DMS79 treated with DMSO at 0.1 percent for 48 hours (cell line): ENCODE data around the gene GPR143.

Experiments used
- DNase-seq: peaks from one replicate; lab custom pipeline; 2025; lab: John Stamatoyannopoulos, UW

The GPR143 gene

GRCh38 chrX:9708086-9708485 lies 57.6 kb downstream of the GPR143 start:
- DNase-seq: no peak

- DNase-seq: no peak
These were observed 58.2 kb downstream of the GPR143 start for GRCh38 chrX:9707306-9708033.

DNA sequence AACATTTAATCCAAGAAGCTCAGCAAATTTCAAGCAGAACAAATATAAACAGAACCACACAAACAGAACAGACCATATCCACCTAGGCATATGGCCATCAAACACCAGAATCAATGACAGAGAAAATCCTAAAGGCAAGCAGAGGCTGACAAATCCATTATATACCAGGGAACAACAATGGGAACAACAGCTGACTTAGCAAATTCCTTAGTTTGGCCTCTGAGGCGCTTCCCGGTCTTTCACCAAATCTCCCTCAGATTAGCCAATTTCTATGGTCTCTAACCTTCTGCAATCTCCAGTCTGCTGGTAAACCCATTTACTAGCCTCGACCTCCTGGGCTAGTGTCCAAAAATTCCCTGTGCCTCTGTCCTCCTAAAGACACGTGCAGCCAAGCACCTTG lies 59.2 kb downstream of the GPR143 start:
- DNase-seq: no peak

DNA sequence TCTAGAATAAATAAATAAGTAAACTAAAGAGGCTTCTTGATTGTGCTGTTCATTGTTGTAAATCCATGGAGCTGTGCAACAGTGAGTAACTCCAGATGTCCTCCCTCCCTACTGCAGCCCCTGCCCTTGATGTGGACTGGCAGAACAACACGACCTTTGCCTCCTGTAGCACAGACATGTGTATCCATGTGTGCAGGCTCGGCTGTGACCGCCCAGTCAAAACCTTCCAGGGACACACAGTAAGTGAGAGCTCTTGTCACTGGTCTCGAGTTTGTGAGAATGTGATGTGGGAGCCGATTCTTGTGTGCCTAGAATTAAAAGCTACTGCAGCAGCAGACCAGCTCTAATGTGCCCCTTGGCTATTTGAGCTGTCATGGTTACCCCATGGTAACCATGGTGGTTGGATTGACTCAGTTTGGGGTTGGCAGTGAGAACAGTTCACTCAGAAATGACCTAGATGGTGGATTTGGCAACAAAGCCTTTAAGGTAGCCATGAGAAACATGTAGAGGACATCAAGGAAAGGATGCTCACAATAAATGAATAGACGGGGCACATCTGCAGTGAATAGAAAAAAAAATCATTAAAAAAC lies 60.7 kb downstream of the GPR143 start:
- DNase-seq: no peak

- DNase-seq: no peak
These were observed 62.2 kb downstream of the GPR143 start for GRCh38 chrX:9703406-9703805.

DNA sequence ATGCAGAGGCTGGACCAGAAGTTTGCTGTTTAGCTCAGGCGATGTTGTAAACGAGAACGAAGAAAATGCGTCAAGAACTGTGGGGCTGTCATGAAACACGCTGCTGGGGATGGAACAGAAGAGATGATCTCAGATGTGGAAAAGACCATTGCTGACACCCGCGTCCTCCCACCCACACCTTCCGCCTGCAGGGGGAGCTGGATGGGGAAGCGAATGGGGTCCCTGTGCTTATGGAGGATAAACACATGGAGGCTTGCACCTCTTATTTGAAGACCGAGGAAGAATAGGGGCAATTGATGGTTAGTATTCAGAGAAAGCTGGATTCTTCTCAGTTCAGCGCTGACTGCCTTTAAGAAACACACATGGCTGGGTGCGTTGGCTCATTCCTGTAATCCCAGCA lies 63.9 kb downstream of the GPR143 start:
- DNase-seq: no peak

- no peak for DNase-seq
These were observed 65.1 kb downstream of the GPR143 start for GRCh38 chrX:9700555-9700954.

DNA sequence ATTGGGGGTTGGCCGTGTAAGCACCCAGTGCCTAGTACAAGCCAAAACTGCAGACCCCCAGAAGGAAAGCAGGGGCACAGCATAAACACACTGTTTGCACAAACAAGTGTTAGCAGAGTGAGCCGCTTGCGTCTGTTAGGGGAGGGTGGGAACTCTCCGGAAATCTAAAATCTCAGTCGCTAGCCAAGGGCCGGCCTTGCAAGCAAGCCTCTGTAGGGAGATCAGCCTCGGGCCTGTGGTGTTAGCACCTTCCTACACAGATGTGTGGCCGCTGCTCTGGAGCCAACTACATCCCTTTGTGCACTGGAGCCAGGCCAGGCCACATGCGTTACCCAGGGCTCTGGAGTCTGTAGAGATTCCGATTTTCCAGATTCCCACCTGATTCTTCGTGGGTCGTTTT lies 67.1 kb downstream of the GPR143 start:
- no peak for DNase-seq

DNA sequence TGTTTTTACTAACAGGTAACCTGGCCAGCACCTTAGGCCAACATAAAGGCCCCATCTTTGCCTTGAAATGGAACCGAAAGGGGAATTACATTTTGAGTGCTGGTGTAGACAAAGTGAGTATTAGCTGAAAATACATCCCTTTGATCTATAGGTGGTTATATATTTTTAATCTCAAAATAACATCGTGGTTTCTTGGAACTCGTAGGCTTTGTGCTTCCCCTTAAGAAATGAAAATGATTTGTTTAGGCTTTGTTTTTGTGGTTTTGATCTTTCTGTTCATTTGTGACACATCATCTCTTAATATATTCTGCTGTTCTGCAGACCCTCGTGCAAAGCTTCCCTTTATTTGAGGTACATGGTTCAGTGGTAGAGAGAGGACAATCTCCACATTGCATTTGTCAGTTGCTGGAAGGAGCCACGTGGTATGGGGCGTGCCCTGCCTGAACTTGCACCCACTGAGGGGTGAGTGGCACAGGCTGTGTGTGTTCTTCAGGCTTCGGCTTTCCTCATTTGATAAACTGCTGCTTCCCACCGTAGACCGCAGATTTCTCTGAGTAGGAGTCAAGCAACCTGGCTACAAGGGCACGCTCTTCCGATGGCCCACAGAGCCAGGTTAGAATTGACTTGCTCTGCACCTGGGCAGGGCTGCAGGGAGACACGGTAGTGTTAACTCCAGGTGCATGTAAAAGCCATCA lies 72.2 kb downstream of the GPR143 start:
- no peak for DNase-seq

DNA sequence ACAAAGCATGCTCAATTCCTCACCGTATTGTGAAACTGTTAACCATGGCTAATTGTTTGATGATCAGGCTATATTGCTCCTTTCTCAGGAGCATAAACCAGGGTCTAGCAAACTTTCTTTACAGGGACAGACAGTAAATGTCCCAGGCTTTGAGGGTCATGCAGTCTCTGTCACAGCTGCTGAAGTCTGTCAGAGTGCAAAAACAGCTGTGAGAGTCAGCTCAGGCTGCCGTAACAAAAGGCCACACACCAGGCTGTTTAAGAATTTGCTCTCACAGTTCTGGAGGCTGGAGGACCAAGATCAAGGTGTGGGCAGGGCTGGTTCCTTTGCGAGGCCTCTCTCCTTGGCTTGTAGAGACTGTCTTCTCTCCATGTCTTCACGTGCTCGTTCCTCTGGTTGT lies 75.6 kb downstream of the GPR143 start:
- no peak for DNase-seq

DNA sequence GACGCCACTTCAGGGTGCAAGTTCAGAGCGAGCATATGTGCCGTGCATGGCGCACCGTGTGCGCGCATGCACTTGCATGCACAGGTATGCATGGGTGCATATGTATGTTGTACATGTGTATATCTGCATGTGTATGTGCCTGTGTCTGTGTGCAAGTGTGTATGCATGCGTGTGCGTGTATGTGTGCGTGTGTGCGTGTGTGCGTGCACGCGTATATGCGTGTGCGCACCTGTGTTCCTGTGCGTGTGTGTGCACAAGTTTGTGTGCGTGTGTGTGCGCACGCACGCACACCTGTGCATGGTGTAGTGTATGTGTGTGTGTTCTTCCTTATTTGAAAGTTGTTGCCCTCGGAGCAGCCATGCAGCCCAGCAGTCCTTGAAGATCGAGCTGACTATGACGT lies 76.8 kb downstream of the GPR143 start:
- DNase-seq: no peak

- no peak for DNase-seq
These were observed 77.7 kb downstream of the GPR143 start for GRCh38 chrX:9687899-9688298.

DNA sequence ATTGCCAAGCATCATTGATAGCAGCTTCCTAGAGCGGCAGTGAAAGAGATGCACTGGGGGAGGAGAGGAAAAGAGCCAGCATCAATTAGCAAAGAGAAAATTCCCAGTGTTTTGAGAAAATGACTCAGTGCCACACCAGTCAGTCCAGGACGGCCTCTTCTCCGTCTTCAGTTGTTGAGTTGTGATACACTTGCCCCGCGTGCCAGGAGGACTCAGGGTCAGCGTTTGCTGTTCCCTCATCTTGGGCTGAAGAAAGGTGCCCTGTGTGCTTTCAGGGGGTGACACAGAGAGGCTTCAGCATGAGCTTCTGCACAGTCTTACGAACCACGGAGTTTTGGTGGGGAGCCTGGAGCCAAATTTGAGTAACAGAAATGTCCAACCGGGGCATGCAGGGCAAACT lies 82.3 kb downstream of the GPR143 start:
- no peak for DNase-seq

GRCh38 chrX:9682861-9683260 lies 82.8 kb downstream of the GPR143 start:
- DNase-seq: no peak

DNA sequence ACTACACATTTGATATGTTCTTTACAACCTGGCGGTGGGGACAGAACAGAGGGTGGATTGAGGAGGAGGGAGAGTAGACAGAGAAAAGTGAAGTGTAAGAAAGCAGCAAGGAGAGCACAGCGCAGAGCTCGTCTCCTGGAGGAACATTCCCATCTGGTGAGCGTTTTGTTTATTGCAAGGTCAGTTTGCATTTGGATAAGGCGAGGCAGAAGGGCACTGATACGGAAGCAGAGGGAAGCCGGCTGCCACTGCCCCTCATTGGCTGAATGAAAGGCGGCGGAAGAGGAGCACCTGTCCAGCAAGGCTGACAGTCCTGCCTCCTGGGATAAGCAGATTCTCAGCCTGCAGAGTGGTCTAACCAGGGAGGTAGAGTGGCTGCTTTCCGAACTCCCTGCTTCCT lies 83.2 kb downstream of the GPR143 start:
- no peak for DNase-seq

DNA sequence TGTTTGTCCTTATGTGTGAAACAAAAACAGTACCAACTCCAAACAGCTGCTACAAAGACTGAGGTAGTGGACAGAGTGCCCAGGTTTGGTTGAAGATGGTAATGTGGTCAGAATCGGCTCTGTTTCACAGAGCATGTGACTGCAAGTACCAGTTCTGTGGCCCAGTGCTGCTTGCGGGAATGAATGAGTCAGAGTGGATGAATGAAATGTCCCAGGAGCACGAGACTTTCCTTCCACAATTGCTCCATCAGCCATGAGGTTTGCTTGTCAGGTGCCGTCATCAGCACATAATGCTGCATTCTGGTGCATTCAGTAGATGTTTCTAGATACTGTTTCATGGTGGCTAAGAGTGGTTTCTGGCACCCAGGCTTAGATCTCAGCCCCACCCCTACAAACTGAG lies 84.2 kb downstream of the GPR143 start:
- no peak for DNase-seq

GRCh38 chrX:9681011-9681410 lies 84.6 kb downstream of the GPR143 start:
- DNase-seq: no peak

DNA sequence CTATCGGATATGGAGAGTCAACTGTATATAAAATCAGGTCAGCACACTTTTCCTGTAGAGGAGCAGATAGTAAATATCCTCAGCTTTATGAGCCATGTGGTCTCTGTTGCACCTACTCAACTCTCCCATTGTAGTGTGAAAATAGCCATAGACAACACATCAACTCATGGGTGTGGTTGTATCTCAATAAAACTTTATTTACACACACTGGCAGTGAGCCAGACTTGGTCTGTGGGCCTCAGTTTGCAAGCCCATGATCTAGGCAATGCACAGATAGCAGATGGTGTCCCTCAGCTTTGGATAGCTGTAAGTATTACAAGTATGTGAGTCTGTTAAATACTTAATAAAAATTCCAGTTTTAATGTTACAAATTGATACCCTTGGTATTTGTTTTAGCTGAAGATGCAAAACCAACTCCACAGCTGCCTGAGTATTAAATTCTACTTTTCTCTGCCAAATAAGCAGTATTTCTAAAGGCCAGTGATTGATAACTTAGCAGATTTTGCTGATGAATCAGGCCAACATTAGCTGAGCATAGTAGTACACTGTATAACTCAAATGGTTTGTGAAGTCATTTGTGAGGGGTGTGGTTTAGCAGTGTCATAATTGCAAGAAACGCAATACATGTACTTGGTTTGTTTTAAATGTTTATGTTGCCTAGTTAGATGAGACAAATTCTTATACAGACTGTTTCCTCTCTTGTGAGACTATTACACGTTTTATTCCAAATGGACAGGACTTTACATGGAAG lies 87.3 kb downstream of the GPR143 start:
- DNase-seq: no peak

DNA sequence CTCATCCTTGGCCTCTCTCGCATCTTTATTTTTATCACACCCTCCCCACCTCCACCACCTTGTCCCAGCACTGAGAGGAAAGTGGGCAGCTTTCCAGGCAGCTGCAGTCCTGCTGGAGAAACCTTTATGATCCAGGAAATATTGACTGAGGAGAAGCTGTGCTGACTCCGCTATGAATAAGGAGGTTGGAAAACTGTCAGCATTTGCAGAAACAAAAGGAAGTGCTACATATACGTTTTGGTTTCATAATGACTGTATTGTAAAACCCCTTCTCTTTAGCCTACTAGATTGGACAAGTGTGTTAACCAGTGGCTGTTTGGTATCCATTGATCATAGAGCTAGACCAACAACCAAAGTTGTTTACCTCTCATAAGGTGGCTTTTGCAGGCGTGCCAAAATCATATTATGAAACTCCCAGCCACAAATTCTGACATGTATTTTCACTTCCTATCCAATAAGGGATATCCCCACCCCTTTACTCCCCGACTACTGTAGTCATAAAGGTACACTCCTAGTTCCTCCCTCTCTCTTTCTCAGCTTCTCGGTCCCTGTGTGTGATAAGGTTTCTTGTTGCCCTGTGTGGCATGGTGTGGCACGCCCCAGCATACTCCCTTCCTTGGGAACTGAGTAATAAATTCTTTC lies 88.4 kb downstream of the GPR143 start:
- no peak for DNase-seq

GRCh38 chrX:9676738-9677097 lies 88.9 kb downstream of the GPR143 start:
- DNase-seq: no peak

DNA sequence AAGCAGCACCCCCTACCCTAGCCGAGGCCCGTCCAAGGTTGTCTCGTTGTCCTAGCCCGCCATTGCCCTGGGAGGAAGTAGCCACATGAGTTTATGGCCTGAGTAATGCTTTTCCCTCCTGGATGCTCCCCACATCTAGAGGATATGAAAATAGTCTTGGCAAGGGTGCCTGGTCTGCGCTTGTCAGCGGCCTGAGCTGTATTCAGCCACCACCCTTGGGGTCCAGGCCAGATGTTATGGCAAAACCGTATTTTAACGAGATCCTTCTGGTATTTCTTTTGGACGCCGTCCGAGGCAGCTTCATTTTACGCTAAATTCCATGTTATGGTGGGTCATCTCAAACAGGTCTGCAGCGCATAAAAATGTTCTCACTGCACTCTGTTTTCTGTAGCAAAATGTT lies 89.3 kb downstream of the GPR143 start:
- DNase-seq: no peak
